Measurements from ENCODE around the gene MIAT. TPM values are rescaled to one million over a fixed set of nuclear protein-coding genes. Genes with fewer than 3 reads are reported as not detected.

The MIAT gene
- polyA plus RNA-seq, 1 donor (not counting 4 experiments of a cell fraction or from before 2014, with no cell fraction given), result 0.04 TPM

DNA sequence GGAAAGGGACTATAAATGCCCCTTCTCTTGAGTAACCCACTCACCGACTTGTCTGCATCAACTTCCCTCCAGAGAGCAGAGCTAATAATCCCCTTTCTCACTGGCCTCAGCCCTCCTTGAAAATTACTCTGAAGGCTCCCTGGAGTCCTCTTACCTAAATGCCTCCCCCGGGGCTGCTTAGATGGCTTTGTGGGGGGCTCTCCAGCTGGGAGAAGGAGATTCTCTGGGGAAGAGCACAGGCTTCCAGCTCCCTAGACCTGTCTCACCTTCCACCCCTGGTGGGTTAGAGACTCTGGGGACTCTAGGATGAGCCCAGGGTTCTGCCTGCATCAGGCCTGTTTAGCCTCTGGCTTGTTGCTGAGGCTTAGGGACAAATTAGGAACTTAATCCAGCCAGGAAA, 39.8 kb downstream of the MIAT start:
- TF ChIP-seq, protein P1, sequence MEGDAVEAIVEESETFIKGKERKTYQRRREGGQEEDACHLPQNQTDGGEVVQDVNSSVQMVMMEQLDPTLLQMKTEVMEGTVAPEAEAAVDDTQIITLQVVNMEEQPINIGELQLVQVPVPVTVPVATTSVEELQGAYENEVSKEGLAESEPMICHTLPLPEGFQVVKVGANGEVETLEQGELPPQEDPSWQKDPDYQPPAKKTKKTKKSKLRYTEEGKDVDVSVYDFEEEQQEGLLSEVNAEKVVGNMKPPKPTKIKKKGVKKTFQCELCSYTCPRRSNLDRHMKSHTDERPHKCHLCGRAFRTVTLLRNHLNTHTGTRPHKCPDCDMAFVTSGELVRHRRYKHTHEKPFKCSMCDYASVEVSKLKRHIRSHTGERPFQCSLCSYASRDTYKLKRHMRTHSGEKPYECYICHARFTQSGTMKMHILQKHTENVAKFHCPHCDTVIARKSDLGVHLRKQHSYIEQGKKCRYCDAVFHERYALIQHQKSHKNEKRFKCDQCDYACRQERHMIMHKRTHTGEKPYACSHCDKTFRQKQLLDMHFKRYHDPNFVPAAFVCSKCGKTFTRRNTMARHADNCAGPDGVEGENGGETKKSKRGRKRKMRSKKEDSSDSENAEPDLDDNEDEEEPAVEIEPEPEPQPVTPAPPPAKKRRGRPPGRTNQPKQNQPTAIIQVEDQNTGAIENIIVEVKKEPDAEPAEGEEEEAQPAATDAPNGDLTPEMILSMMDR (optimal IDR thresholded peaks at IDR 0.05 in 1 of 3, IDR thresholded peaks at IDR 0.05 in 1 of 3, conservative IDR thresholded peaks at IDR 0.05 in 1 of 3; ENCODE audit: extremely low read depth in 1 of 3, insufficient read depth in 2 of 3, low read length in 3 of 3), result no peak
- no peak for TF ChIP-seq EZH2 (IDR thresholded peaks at IDR 0.05; ENCODE audit: low read length)
- no peak for FAIRE-seq
- dilution Hi-C loops (cut with MboI; ENCODE audit: extremely low pct_ligation_motif_present, low sequenced_read_pairs), result no loop called here
- no peak overlapping the region for H3K4me2 ChIP-seq (ENCODE audit: control insufficient read depth, extremely low read depth, insufficient read depth, low read depth, low read length)
- H3K27me3 ChIP-seq (ENCODE audit: control insufficient read depth, extremely low read depth, insufficient read depth, low read length), result no peaks in the 10 kb centered on the region
- H3K27ac ChIP-seq (ENCODE audit: control insufficient read depth, insufficient read depth, low read length), result no peak overlapping the region
- H3K4me1 ChIP-seq (ENCODE audit: control insufficient read depth, extremely low read depth, insufficient read depth, low read length), result no peaks in the 10 kb centered on the region
- no peaks in the 10 kb centered on the region for H3K79me2 ChIP-seq (ENCODE audit: control insufficient read depth, insufficient read depth, low read length)
- no peak overlapping the region for H2AFZ ChIP-seq (ENCODE audit: control insufficient read depth, low read length)
- no peak overlapping the region for H3K4me3 ChIP-seq (ENCODE audit: control insufficient read depth in 2 of 3, extremely low read depth in 1 of 3, insufficient read depth in 2 of 3, low read depth in 1 of 3, low read length in 3 of 3)
- H3K9me1 ChIP-seq (ENCODE audit: control insufficient read depth, extremely low read depth, insufficient read depth, low read length), result no peaks in the 10 kb centered on the region
- no peak overlapping the region for H3K9ac ChIP-seq (ENCODE audit: control insufficient read depth, extremely low read depth, insufficient read depth, low read length)
- no peaks in the 10 kb centered on the region for H3K9me3 ChIP-seq (ENCODE audit: control insufficient read depth, low read depth, low read length)
- DNase-seq (ENCODE audit: low read depth, low spot score), result no peak
- peaks cover 0 to 1% of the 10 kb centered on the region in 2 experiments for H3K36me3 ChIP-seq (ENCODE audit: control insufficient read depth in 2 of 2, extremely low read depth in 1 of 2, insufficient read depth in 2 of 2, low read length in 2 of 2)
- H4K20me1 ChIP-seq (ENCODE audit: control insufficient read depth, extremely low read depth, insufficient read depth, low read length), result no peaks in the 10 kb centered on the region

DNA sequence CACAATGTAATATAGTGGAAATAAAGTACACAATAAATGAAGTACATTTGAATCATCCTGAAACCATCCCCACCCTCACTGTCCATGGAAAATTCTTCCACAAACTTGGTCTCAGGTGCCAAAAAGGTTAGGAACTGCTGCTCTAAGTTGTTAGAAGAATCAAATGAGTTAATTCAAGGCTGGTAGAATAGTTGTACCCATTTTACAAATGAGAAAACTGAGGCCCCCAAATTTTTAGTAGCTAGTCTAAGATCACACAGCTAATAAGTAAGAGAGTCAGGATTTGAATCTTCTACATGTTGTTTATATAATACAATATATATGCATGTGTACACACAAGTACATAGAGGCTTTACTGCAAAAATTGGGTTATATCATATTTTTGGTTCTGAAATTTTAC, 43.1 kb downstream of the MIAT start:
- Histone ChIP-seq H3K36me3 (ENCODE audit: control insufficient read depth in 2 of 2, extremely low read depth in 1 of 2, insufficient read depth in 2 of 2, low read length in 2 of 2) (peaks cover 0 to 1% of the 10 kb centered on the region in 2 experiments), H3K9ac (ENCODE audit: control insufficient read depth, extremely low read depth, insufficient read depth, low read length) (no peak overlapping the region), H3K9me1 (ENCODE audit: control insufficient read depth, extremely low read depth, insufficient read depth, low read length) (no peaks in the 10 kb centered on the region), H3K4me1 (ENCODE audit: control insufficient read depth, extremely low read depth, insufficient read depth, low read length) (no peaks in the 10 kb centered on the region), H4K20me1 (ENCODE audit: control insufficient read depth, extremely low read depth, insufficient read depth, low read length) (no peaks in the 10 kb centered on the region), H3K4me2 (ENCODE audit: control insufficient read depth, extremely low read depth, insufficient read depth, low read depth, low read length) (no peak overlapping the region), H2AFZ (ENCODE audit: control insufficient read depth, low read length) (no peak overlapping the region), H3K9me3 (ENCODE audit: control insufficient read depth, low read depth, low read length) (no peaks in the 10 kb centered on the region), H3K27me3 (ENCODE audit: control insufficient read depth, extremely low read depth, insufficient read depth, low read length) (no peaks in the 10 kb centered on the region), H3K79me2 (ENCODE audit: control insufficient read depth, insufficient read depth, low read length) (no peaks in the 10 kb centered on the region), H3K27ac (ENCODE audit: control insufficient read depth, insufficient read depth, low read length) (no peak overlapping the region), H3K4me3 (ENCODE audit: control insufficient read depth in 2 of 3, extremely low read depth in 1 of 3, insufficient read depth in 2 of 3, low read depth in 1 of 3, low read length in 3 of 3) (no peak overlapping the region)
- FAIRE-seq (no peak), DNase-seq (ENCODE audit: low read depth, low spot score) (no peak)
- dilution Hi-C loops (cut with MboI; ENCODE audit: extremely low pct_ligation_motif_present, low sequenced_read_pairs), result no loop called here
- no peak for TF ChIP-seq EZH2 (IDR thresholded peaks at IDR 0.05; ENCODE audit: low read length)
- TF ChIP-seq, protein P1 (optimal IDR thresholded peaks at IDR 0.05 in 1 of 3, IDR thresholded peaks at IDR 0.05 in 1 of 3, conservative IDR thresholded peaks at IDR 0.05 in 1 of 3; ENCODE audit: extremely low read depth in 1 of 3, insufficient read depth in 2 of 3, low read length in 3 of 3), result no peak
